ENCODE results near the gene CD8A.
"Not testable (repeated sequence)": the region's sequence is repeated elsewhere in the genome, so short reads cannot be mapped to it uniquely, and the experiment has no call there.

Gene CD8A

DNA sequence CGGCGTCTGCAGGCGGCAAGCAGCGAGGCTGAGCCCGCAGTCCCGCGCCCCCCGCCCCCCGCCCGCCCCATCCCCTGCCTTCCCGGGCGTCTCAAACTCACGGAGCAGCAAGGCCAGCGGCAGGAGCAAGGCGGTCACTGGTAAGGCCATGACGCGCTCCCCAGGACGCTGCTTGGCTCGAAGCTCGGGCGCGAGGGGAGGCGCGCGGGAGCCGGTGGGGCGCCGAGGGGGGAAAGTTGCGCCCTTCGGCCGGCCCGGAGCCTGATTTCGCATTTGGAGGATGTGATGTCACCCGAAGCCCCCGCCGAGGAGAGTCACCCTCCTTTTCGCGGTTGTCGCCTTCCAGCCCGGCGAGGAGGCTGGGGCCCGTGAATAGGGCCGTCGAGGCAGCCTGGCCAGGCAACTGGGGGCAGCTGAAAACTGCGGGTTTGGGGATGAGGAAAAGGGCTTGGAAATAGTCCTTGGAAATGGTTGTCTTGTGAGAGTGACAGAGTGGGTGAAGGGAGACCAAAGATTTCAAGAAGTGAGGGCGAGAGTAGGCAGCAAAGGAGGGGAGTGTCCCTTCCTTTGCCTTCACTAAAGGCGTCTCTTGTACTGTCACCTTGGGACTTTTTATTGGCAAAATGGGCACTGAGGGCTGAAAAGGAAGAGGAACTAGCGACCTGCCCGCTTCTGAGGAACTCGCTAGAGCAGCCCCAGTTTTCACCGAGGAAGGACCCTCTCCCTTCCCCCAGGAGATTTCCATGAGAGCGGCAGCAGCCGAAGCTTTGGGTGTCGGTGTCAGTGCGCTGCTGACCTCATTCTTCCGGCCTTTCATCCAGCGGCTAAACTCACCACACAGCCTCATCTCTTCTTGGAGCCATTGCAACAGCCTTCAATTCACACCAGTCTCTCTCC lies at the start of gene CD8A:
Gene CD8A, minus strand, starts transcription at position 238 of the 897 bp plus-strand sequence. Its CDS starts 88 bp downstream, at position 150.
- DNase-seq (ENCODE audit: low spot score), result peak; percentile 54

DNA sequence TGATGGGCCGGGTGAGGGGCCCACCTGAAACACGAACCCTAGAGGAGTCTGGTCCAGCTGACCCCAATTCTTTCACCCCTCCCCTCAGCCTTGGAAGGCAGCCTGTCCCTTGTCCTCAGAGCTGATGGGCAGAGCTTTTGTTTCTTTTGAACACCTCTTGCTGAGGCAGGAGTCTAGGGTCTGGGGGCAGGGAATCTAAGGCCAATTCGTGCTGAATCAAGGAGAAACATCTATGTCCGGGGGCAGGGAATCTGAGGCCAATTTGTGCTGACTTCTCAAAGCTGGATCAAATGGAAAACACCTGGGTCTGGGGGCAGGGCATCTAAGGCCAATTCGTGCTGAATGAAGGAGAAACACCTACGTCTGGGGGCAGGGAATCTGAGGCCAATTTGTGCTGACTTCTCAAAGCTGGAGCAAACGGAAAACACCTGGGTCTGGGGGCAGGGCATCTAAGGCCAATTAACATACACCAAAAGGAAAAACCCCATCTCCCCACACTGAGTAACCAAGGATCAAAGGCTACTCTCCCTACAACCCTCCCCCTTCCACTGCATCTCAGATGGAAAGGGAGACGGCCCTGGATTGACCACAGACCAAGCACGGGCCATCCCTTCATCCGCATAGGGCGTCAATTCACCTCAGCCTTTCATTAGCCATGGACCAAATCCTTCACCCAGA lies 49.3 kb upstream of the CD8A start:
- DNase-seq (ENCODE audit: low spot score), result not testable (repeated sequence)

- not testable (repeated sequence) for DNase-seq (ENCODE audit: low spot score)
Measured at GRCh38 chr2:86839455-86839854, 48.7 kb upstream of the CD8A start.

DNA sequence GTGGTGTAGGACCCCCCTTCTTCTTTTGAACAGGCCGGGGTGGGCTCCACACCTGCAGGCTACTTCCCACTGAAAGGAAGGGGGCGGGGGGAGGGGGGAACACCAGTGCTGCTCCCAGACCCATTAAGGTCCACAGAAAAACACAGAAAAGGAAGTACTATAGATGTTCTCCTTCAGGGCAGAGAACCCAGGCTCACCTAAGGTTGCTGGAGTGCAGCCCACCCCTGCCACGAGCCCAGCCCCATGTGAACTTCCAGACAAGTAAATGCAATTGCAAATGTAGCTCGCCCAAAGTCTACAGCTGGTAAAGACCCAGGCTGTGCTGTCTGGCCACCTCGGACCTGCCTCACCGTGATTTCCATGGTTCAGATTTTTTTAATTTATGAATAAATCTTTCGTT lies 47.0 kb upstream of the CD8A start:
- not testable (repeated sequence) for DNase-seq (ENCODE audit: low spot score)

GRCh38 chr2:86836915-86837695 lies 46.4 kb upstream of the CD8A start:
- DNase-seq (ENCODE audit: low spot score), result not testable (repeated sequence)

GRCh38 chr2:86835548-86835889 lies 44.8 kb upstream of the CD8A start:
- not testable (repeated sequence) for DNase-seq (ENCODE audit: low spot score)

- no peak for DNase-seq (ENCODE audit: low spot score)
Measured at GRCh38 chr2:86833315-86833714, 42.6 kb upstream of the CD8A start.

- no peak for DNase-seq (ENCODE audit: low spot score)
Measured at GRCh38 chr2:86832334-86833096, 41.8 kb upstream of the CD8A start.

- no peak for DNase-seq (ENCODE audit: low spot score)
Measured at GRCh38 chr2:86831537-86831936, 40.8 kb upstream of the CD8A start.

GRCh38 chr2:86826951-86827350 lies 36.2 kb upstream of the CD8A start:
- DNase-seq (ENCODE audit: low spot score), result no peak

DNA sequence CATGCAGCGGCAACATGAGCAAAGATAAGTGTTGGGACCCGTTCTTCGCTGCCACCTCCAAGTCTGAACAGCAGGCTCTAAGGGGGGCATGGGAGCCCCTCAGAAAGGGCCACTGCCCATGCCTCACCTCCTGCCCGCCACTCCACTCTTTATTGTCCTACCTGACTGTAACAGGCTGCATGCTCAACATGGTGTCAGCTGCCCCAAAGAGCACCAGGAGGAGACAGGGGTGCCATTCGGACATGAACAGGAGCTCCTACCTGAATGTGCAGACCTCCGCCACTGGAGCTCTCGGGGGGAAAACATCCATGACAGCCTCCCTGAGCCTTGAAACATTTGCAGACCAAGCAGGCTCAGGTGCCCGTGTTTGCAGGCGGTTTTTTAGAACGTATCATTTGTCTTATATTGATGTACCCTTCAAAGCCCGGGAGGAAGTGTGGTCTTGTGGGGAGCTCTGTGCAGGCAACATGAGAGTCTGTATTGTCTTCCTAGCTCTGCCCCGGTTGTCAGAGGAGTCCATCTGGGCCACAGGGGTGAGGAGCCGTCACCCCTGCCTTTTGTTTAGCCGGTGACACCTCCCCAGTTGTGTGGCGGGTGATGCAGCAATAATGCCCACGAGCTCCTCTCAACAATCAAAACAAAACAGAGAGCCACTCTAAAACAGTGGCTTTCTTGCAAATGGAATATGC lies 35.1 kb upstream of the CD8A start:
- no peak for DNase-seq (ENCODE audit: low spot score)

DNA sequence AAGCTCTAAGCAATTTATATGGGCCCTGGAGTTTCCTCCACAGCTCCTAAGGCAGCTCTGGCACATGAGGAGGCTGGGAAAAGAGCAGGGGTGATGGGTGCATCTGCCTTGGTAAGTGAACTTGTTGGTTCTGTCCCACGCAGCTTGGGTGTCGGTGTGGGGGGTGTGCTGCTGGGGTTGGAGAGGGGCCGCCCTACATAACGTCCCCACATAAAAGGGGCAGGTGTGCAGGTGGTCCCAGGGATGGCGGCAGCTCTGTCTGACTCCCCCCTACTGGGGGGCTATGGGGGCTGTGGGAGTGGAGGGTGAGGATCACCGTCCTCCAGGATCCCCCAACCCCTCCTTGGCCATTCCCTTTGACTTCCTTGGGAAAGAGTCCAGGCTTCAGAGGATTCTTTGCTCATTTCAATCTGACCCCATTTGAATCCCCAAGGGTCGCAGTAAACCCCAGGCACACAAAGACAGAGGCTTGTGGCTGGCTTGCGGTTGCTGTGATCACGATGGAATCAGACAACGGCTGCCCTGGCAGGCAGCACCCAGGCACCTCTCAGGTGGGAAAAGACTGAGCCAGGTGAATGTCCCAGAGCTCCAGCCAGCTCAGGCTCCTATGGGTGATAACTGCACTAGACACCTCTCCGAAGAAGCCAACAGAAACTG lies 34.5 kb upstream of the CD8A start:
- DNase-seq (ENCODE audit: low spot score), result no peak

- DNase-seq (ENCODE audit: low spot score), result no peak
Measured at GRCh38 chr2:86822668-86823345, 32.1 kb upstream of the CD8A start.

DNA sequence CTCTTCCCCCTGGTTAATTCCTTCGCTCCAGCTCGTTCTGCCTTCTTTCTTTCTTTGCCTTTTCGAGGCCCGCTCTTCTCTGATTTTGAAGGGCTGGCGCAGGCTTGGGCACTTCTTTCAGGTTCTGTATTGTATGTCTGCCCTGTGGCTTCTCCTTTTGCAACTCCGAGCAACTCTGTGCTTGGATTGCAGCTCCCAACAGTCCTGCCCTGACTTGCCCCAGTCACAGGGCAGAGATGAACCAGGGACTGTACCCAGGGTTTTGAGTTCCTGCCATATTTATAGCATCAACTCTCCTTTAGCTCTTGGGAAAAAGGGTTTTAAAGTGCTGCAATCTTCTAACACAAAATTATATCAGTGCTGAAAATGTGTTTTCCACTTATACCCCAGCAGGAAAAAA lies 31.1 kb upstream of the CD8A start:
- DNase-seq (ENCODE audit: low spot score), result no peak

DNA sequence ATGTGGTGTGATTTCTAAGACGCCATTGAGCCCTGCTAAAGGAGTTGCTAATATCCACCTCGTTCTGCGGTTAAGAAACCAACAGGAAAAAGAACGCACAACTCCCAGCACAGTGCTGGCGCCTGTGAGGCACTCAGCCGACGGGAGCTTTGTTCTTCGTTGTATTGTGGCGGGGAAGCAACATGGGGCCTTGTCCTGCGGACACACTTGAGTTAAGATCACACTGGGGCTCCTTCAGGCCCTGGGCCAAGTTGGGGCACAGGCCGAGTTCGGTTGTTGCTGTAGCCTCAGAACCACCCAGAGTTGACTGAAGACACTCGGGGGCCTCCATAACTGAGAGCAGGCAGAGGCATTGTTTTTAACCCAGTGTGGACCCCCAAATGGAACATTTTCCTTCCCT lies 30.6 kb upstream of the CD8A start:
- no peak for DNase-seq (ENCODE audit: low spot score)

GRCh38 chr2:86818957-86819356 lies 28.2 kb upstream of the CD8A start:
- DNase-seq (ENCODE audit: low spot score), result no peak

DNA sequence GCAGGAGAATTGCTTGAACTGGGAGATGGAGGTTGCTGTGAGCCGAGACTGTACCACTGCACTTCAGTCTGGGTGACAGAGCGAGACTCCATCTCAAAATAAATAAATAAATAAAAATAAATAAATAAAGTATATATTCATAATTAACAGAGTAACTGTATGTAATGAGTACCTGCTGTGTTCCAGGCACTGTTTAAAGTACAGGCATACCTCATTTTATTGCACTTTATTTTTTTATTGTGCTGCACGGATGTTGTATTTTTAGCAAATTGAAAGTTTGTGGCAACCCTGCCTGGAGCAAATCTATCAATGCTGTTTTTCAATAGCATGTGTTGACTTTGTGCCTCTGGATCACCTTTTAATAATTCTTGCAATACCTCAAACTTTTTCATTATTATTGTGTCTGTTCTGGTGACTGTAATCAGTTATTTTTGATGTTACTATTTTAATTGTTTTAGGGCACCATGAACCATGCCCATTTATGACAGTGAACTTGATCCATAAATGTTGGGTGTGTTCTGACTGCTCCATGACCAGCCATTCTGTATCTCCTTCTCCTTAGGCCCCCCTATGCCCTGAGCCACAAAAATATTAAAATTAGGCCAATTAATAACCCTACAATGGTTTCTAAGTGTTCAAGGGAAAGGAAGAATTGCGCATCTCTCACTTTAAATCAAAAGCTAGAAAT lies 27.5 kb upstream of the CD8A start:
- no peak for DNase-seq (ENCODE audit: low spot score)

DNA sequence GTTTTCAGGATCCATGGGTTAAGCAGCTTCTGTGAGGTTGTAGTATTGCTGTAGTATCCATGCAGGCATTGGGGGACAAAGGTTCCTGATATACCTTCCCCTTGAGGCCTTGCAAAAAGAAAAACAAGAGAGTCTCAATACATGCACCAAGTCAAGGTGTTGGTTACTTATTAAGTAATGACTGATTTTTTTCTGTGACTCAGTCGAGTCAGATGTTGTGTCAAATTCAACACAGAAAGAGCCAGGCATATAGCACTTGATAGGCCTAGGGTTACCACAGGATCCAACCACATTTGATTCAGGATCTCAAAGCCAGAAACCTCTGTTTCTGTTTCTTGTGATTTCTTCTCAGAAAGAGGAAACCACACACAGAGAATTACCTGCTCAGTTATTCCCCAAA lies 24.9 kb upstream of the CD8A start:
- no peak for DNase-seq (ENCODE audit: low spot score)

DNA sequence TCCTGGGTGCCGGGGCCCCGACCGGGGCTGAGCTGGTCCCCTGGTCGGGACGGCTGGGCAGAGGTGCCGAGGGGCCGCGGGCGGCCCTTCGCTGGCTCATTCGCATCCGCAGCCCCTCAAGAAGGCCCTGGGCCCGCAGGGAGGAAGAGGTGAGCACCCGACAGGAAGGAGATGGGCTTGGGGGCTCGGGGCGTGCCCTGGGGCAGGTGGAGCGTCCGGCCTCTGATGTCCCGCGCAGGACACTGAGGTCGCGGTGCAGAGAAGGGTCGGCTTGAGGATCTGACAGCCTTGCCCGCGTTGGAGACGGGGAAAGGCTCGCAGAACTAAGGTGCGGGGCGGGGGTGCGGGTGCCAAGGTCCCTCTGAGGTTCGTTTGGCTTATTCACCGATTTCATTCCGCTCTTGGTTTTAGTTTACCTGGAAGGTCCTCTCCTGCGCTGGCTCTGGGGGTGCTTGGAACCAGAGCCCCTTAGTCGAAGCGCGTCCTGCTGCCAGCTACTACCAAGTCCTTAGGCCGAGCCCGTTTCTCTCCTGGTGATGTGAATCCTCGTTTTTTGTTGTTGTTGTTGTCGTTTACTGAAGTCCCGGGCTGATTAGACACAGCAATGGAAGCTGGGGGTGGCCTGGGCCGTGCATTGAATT lies 18.9 kb upstream of the CD8A start:
- DNase-seq (ENCODE audit: low spot score), result no peak

Data from AG08396 (cell line).